SK-N-MC (cell line): ENCODE measurements around the gene GLT8D2.

ENCODE experiments used
- EZH2 ChIP-seq: fragments of 200-600 bp; sonication (generic); IDR thresholded peaks from one replicate; pipeline ENCODE4 v1.6.1; 2017; ENCODE audit warnings: antibody characterized with exemption
- POLR2AphosphoS5 ChIP-seq: IDR thresholded peaks from 2 replicates; pipeline ENCODE4 v1.6.1; 2012; ENCODE audit warnings: mild to moderate bottlenecking, low read depth, low read length, borderline replicate concordance

- TF ChIP-seq EZH2 = no peak
- no peak for TF ChIP-seq POLR2AphosphoS5
Observed at GRCh38 chr12:104050436-104050835, 449 bp upstream of the GLT8D2 start.
